IPS-NIHi7 (cell line): Measurements from ENCODE around the gene SAYSD1.

Experiments used
- DNase-seq: peaks from one replicate; pipeline ENCODE4 v3.0.0; 2012; ENCODE audit warnings: mixed read lengths; ENCODE audit errors: extremely low spot score

Gene SAYSD1

DNA sequence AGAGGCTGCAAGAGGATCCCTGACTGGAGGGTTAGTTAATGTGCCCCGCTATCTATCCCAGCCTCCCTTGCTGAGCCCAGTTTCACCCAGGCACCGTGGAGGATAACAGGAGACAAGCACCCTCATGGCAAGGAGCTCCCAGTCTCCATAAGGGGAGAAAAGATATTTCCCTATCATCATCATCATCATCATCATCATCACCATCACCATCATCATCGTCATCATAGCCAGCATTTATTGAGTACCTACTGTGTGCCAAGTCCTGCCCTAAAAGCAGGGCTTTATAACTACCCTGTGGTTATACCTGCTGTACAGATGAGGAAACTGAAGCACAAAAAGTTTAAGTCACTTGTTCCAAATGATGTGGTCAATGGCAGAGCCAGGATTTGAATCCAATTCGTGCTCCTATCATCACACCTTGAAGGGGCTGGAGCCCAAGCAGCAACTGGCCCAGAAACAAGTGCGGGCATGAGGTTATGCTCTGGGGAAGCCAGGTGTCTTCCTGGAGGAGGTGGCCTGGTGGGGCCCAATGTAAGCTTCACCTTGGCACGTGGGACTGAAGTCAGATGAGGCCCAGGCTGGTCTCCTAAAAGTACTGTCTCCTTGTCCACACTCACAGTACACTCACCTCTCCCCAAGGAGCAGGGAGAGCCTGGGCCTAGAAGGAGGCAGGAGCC is 56.4 kb downstream of the SAYSD1 start:
- no peak for DNase-seq

GRCh38 chr6:39057251-39058155 is 57.5 kb downstream of the SAYSD1 start:
- DNase-seq = no peak

DNA sequence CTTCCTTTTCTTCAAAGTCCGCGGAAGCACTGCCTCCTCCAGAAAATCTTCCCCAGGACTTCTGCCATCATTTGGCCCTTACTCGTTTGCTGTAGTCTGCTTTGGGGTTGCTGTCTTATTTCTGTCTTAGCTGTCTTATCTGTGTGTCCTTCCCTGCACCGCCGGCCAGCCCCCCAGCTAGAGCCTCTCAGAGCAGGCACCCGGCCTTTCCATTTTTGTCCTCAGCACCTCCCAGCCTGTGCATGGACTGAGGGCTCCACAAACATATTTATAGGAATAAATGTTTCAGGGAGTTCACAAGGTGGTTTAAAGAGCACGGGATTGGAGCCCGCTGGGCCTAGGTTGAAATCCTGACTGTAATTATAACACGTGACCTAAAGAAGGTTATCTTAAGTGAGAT is 58.3 kb downstream of the SAYSD1 start:
- no peak for DNase-seq

DNA sequence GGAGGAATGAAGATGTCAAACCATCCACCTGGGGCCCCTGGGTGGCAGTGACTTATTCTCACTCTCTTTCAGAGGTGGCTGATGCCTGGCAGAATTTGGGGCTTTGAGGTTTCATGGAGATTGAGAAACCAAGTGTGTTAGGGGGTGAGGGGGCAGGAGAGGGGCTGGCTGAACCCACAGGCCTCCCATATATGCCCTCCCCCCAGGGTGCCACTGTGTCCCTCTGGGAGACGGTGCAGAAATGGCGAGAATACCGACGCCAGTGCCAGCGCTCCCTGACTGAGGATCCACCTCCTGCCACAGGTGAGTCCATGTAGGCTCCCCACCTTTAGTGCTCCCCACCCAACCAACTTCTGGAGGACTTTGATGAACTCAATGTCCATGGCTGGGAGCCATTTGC is 58.8 kb downstream of the SAYSD1 start:
- no peak for DNase-seq

DNA sequence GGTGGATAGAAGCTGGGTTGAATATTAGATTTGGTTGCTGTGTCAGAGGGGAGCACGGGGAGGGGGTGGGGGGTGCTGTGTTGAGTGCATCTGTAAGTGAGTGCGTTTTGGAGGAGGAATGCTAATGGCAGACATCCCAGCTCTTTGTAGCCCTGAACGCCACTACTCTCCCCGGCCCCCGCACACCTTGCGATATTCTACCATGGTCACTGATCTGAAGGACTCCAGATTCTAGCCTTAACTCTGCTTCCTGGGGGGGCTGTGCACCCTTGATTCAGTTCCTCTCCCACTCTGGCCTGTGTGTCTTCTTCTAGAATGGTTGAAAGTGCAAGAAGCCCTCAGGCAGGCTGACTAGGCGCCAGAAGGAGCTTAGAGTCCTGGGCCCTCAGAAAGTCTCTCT is 59.3 kb downstream of the SAYSD1 start:
- no peak for DNase-seq

DNA sequence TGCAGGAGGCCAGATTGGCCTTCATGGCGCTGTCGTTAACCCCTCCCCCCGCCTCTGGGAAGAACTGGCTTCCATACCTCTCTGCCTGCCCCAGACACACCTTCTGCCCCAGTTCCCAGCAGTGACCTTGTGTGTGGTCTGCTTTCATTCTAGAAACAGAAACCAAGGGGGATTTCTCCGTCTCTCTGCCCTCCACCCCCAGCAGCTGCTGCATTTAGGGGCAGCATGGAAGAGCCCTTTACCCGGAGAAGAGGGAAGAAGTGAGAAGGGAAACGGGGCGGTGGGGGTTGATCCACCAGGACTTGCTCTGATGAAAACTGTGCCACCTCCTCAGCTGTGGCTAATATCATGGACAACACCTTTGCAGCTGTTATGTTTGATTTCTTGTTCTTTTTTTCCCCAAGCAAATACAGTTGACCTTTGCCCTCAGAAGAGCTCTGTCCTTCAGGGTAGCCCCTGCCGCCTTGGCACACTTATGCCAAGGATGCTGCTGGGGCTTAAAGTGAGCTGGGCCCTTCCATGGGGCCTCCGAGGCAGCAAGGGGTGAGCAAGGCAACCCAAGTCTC is 60.3 kb downstream of the SAYSD1 start:
- no peak for DNase-seq
